Measurements from ENCODE around the gene FLACC1.
"Not testable (repeated sequence)": the region's sequence is repeated elsewhere in the genome, so short reads cannot be mapped to it uniquely, and the experiment has no call there.

The FLACC1 gene, protein sequence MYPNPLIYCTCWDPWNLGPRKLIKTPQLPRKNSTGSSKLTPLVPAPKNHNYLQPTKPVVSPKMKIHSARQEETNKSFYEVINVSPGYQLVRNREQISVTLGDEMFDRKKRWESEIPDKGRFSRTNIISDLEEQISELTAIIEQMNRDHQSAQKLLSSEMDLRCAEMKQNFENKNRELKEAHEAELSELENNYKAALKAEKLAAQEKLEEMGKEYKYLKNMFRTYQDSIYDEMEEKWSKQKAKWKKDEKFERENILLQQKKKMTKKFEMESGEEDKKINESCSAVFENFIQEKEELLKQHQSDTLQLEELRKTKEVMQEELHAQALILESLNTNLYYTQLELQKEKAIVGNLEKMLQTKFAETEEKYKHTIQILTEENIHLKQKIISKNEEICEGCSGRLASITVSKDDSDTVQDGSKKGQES

DNA sequence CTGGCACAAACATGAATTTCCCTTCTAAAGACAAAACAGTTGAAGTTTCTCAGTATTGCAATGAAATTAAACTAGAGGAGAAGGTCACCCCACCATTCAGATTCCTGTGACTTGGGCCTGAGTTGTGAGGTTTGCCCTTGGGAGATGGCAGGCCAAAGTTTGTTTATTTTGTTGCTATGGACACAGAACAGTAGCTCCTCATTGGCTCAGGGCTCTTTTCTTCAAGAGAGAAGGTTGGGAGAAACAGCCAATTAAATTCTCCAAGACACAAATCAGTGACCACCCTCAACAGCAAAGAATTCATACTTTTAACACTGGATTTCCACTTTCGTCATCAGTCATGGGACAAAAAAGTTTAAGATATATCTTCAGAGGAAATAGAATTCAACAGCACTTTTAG is at the start of gene FLACC1:
Gene FLACC1, minus strand, starts transcription at position 125 of the 400 bp plus-strand sequence. CDS start 5,941 bp downstream, outside the sequence.
- H3K4me1 ChIP-seq = no peaks in the 10 kb centered on the region
- in situ Hi-C loops (cut with MboI; ENCODE audit: low sequenced_read_pairs) = no loop called here
- no peaks in the 10 kb centered on the region for H3K36me3 ChIP-seq (replicated peaks)
- no peaks in the 10 kb centered on the region for H3K9me3 ChIP-seq
- DNase-seq (ENCODE audit: low spot score in 2 of 2) = peak; percentile 30 to 45
- H3K27me3 ChIP-seq (ENCODE audit: low read depth) = no peaks in the 10 kb centered on the region
- no peak within 1 kb of the TSS for H3K4me3 ChIP-seq

DNA sequence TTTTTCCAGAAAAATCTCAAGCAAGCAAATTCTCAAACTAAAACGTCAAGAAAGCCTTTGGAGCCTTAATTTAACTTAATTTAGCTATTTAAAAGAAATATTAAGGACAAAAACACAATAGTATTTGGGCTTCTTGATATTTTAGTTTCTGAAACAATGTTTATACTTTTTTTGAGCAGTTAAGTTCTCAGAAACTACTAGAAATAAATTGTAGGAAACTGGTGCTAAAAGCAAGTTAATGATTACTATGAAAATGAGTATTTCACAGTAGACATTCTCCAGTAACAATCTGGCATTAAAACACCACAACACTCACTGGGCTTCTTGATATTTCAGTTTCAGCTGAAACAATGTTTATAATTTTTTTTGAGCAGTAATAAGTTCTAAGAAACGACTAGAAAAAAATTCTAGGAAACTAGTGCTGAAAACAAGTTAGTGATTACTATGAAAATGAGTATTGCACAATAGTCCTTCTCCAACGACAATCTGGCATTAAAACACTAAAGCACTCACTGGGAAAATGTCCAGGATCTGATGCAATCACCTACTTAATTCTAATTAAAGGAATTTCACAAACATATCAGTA is 49.0 kb upstream of the FLACC1 start:
- Histone ChIP-seq H3K4me1 (peaks cover 48% of the 10 kb centered on the region), H3K9me3 (no peaks in the 10 kb centered on the region), H3K4me3 (no peak overlapping the region), H3K27me3 (ENCODE audit: low read depth) (no peaks in the 10 kb centered on the region), H3K36me3 (replicated peaks) (no peaks in the 10 kb centered on the region)
- DNase-seq (ENCODE audit: low spot score in 2 of 2) = peak in 1 of 2 experiments; percentile 30
- in situ Hi-C loops (cut with MboI; ENCODE audit: low sequenced_read_pairs) = no loop called here

GRCh38 chr2:201404699-201405280 is 47.6 kb upstream of the FLACC1 start:
- DNase-seq (ENCODE audit: low spot score in 2 of 2) = no peak
- Histone ChIP-seq H3K4me1 (peaks cover 44% of the 10 kb centered on the region), H3K36me3 (replicated peaks) (no peaks in the 10 kb centered on the region), H3K27me3 (ENCODE audit: low read depth) (no peaks in the 10 kb centered on the region), H3K4me3 (no peak overlapping the region), H3K9me3 (no peaks in the 10 kb centered on the region)
- in situ Hi-C loops (cut with MboI; ENCODE audit: low sequenced_read_pairs) = no loop called here

GRCh38 chr2:201403880-201404279 is 46.7 kb upstream of the FLACC1 start:
- H3K27me3 ChIP-seq (ENCODE audit: low read depth) = no peaks in the 10 kb centered on the region
- H3K4me3 ChIP-seq = no peak overlapping the region
- peak; percentile 26 to 76 for DNase-seq (ENCODE audit: low spot score in 2 of 2)
- H3K9me3 ChIP-seq = no peaks in the 10 kb centered on the region
- in situ Hi-C loops (cut with MboI; ENCODE audit: low sequenced_read_pairs) = no loop called here
- no peaks in the 10 kb centered on the region for H3K36me3 ChIP-seq (replicated peaks)
- peaks cover 44% of the 10 kb centered on the region for H3K4me1 ChIP-seq

- H3K4me1 ChIP-seq = peaks cover 44% of the 10 kb centered on the region
- H3K4me3 ChIP-seq = no peak overlapping the region
- H3K9me3 ChIP-seq = no peaks in the 10 kb centered on the region
- no peak for DNase-seq (ENCODE audit: low spot score in 2 of 2)
- in situ Hi-C loops (cut with MboI; ENCODE audit: low sequenced_read_pairs) = no loop called here
- no peaks in the 10 kb centered on the region for H3K36me3 ChIP-seq (replicated peaks)
- H3K27me3 ChIP-seq (ENCODE audit: low read depth) = no peaks in the 10 kb centered on the region
These were observed 45.8 kb upstream of the FLACC1 start for GRCh38 chr2:201402651-201403562.

DNA sequence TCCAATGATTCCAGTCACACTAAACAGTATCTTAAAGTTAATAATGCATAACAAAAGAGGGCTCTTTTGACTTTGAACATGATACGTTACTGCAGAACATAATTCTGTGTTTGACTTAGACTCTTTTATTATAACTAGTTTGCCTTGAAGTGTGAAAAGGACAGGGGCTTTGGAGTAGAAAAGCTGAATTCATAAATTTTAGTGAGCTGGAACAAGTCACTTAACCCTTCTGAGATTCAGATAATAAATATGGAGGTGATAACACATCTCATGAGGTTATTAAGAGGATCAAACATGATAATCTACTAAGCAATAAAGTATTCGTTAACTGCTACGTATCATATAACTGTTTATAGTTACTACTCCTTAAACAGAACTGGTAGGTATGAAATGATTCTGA is 44.7 kb upstream of the FLACC1 start:
- Histone ChIP-seq H3K4me3 (no peak overlapping the region), H3K36me3 (replicated peaks) (peaks cover 5% of the 10 kb centered on the region; the same call in 1 of the 2 replicates), H3K9me3 (no peaks in the 10 kb centered on the region), H3K27me3 (ENCODE audit: low read depth) (no peaks in the 10 kb centered on the region), H3K4me1 (peaks cover 42% of the 10 kb centered on the region)
- in situ Hi-C loops (cut with MboI; ENCODE audit: low sequenced_read_pairs) = no loop called here
- DNase-seq (ENCODE audit: low spot score in 2 of 2) = peak in 1 of 2 experiments; percentile 55

- no peaks in the 10 kb centered on the region for H3K27me3 ChIP-seq (ENCODE audit: low read depth)
- H3K36me3 ChIP-seq (replicated peaks) = peaks cover 14% of the 10 kb centered on the region
- no peak overlapping the region for H3K4me3 ChIP-seq
- in situ Hi-C loops (cut with MboI; ENCODE audit: low sequenced_read_pairs) = no loop called here
- H3K9me3 ChIP-seq = no peaks in the 10 kb centered on the region
- H3K4me1 ChIP-seq = peaks cover 5% of the 10 kb centered on the region
- no peak for DNase-seq (ENCODE audit: low spot score in 2 of 2)
These were observed 39.5 kb upstream of the FLACC1 start for GRCh38 chr2:201396595-201396994.

DNA sequence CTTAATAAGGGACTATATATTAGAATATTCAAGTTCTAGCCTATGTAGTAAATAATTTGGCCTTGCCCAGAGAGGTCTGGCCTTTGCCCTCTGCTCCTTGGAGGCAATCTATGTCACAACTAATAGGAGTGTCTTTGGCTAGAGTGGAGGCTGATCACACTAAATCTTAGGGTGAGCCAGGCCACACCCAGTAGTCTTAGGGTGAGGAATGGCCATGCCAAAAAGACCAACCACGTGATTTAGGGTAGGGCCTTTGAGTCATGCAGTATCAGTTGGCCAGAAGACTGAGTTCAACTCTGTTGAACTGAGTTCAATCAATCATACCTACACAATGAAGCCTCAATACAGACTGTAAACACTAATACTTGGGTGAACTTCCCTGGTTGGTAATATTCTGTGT is 26.0 kb upstream of the FLACC1 start:
- in situ Hi-C loops (cut with MboI; ENCODE audit: low sequenced_read_pairs) = no loop called here
- H3K27me3 ChIP-seq (ENCODE audit: low read depth) = no peaks in the 10 kb centered on the region
- no peaks in the 10 kb centered on the region for H3K9me3 ChIP-seq
- peaks cover 11% of the 10 kb centered on the region for H3K36me3 ChIP-seq (replicated peaks)
- DNase-seq (ENCODE audit: low spot score in 2 of 2) = no peak
- H3K4me1 ChIP-seq = peaks cover 11% of the 10 kb centered on the region
- no peak overlapping the region for H3K4me3 ChIP-seq

GRCh38 chr2:201378496-201379397 is 21.6 kb upstream of the FLACC1 start:
- in situ Hi-C loops (cut with MboI; ENCODE audit: low sequenced_read_pairs) = no loop called here
- Histone ChIP-seq H3K4me1 (peaks cover 11% of the 10 kb centered on the region), H3K36me3 (replicated peaks) (peaks cover 6% of the 10 kb centered on the region), H3K4me3 (no peak overlapping the region), H3K27me3 (ENCODE audit: low read depth) (no peaks in the 10 kb centered on the region), H3K9me3 (no peaks in the 10 kb centered on the region)
- DNase-seq (ENCODE audit: low spot score in 2 of 2) = no peak

DNA sequence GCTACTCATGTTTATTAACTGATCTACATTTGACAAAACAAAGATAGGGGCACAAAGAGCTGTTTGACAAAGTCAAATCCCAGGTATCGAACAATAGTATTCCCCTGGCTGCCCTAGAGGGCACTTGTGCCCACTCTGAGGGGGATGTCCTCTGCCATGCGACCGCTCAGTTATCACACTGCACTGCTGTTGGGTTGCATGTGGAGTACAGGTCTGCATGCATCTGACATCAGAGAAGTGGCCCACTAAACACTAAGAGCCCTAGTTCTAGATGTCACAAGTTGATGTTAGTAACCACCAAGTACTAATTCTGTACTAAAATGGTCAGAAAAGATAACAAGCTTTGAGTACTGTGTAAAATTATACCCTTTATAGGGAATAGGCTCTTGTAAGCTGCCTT is 20.1 kb upstream of the FLACC1 start:
- Histone ChIP-seq H3K4me1 (peaks cover 11% of the 10 kb centered on the region), H3K4me3 (no peak overlapping the region), H3K9me3 (no peaks in the 10 kb centered on the region), H3K36me3 (replicated peaks) (peaks cover 6% of the 10 kb centered on the region), H3K27me3 (ENCODE audit: low read depth) (no peaks in the 10 kb centered on the region)
- in situ Hi-C loops (cut with MboI; ENCODE audit: low sequenced_read_pairs) = no loop called here
- no peak for DNase-seq (ENCODE audit: low spot score in 2 of 2)

DNA sequence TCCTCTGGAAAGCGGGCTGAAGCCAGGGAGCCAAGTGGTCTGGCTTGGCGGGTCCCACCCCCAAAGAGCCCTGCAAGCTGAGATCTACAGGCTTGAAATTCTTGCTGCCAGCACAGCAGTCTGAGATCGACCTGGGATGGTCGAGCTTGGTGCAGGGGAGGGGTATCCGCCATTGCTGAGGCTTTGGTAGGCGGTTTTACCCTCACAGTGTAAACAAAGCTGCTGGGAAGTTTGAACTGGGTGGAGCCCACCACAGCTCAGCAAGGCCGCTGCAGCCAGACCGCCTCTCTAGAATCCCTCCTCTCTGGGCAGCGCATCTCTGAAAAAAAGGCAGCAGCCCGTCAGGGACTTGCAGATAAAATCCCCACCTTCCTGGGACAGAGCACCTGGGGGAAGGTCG is 12.6 kb upstream of the FLACC1 start:
- DNase-seq (ENCODE audit: low spot score in 2 of 2) = no peak
- no peak overlapping the region for H3K4me3 ChIP-seq
- in situ Hi-C loops (cut with MboI; ENCODE audit: low sequenced_read_pairs) = loop anchor here (10.0 kb wide), 1 partner anchor 125 kb away; no protein-coding TSS in a partner anchor
- H3K27me3 ChIP-seq (ENCODE audit: low read depth) = no peaks in the 10 kb centered on the region
- H3K9me3 ChIP-seq = peaks cover 8% of the 10 kb centered on the region
- H3K4me1 ChIP-seq = no peaks in the 10 kb centered on the region
- H3K36me3 ChIP-seq (replicated peaks) = no peaks in the 10 kb centered on the region

DNA sequence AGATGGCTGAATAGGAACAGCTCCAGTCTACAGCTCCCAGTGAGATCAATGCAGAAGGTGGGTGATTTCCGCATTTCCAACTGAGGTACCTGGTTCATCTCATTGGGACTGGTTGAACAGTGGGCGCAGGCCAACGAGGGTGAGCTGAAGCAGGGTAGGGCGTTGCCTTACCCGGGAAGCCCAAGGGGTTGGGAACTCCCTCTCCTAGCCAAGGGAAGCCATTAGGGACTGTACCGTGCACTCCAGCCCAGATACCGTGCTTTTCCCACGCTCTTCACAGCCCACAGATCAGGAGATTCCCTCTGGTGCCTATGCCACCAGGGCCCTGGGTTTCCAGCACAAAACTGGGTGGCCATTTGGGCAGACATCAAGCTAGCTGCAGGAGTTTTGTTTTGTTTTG is 12.2 kb upstream of the FLACC1 start:
- H3K36me3 ChIP-seq (replicated peaks); H3K27me3 ChIP-seq (ENCODE audit: low read depth); H3K4me1 ChIP-seq; H3K4me3 ChIP-seq; H3K9me3 ChIP-seq; DNase-seq (ENCODE audit: low spot score in 2 of 2): not testable (repeated sequence)
- in situ Hi-C loops (cut with MboI; ENCODE audit: low sequenced_read_pairs) = loop anchor here (10.0 kb wide), 1 partner anchor 125 kb away; no protein-coding TSS in a partner anchor

Data from HAP-1 (cell line).